ENCODE measurements around the gene CSGALNACT2.

The CSGALNACT2 gene

DNA sequence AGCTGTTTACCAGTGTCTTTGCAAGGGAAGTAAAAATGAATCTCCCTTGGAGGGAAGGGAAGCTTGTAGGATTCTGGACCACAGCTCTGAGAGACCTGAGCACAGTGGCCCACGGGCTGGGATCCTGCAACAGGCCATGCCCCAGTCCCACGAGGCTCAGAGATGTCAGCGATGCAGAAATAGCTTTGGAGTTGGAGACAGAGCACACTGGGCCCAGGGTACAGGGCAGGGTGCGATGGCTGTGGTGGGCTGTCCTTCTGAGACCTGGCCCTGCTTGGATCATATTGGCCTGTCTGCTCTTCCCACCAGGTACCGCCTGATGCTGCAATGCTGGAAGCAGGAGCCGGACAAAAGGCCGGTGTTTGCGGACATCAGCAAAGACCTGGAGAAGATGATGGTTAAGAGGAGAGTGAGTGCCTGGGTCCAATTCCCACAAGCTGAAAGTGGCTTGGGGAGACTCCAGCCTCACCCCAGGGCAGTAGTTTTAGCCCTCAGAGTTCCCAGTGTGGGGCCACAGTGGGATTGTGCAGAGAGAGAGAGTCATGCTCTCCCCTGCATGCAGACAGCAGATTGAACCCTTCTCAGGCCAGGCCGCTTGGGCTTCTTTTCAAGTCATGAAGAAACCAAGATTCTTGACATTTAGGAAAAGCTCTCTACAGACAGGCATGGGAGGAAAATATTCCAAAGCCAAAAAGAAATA, 13.5 kb upstream of the CSGALNACT2 start:
- DNase-seq (ENCODE audit: low read depth) = no peak

DNA sequence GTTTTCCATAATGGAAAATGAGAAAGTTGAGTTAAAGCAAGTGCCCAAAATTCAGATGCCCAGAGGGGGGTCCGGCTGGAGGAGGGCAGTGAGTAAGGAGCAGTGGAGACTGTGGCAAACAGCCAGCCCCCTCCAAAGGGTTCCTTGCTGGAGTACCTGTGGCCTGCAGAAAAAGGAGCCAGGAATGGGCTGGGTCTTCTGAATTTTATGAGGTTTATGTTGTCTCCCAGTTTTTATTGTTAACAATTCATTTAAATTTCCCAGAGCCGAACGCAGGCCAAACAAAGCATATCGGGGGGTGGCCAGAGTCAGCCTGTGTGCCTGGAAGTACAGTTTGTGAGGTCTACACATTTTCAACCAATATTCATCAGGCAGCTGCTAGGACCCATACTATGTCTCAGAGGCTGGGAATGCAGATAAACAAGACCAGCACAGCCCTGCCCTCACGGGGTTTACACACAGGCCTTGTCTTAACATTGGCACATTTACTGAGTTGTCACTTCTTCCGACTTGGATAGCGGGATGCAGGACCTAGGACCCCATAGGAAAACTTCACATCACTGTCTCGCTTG, 12.9 kb upstream of the CSGALNACT2 start:
- DNase-seq (ENCODE audit: low read depth) = no peak

GRCh38 chr10:43125881-43126731, 12.1 kb upstream of the CSGALNACT2 start:
- DNase-seq (ENCODE audit: low read depth) = no peak

GRCh38 chr10:43126759-43127424, 11.4 kb upstream of the CSGALNACT2 start:
- DNase-seq (ENCODE audit: low read depth) = no peak

DNA sequence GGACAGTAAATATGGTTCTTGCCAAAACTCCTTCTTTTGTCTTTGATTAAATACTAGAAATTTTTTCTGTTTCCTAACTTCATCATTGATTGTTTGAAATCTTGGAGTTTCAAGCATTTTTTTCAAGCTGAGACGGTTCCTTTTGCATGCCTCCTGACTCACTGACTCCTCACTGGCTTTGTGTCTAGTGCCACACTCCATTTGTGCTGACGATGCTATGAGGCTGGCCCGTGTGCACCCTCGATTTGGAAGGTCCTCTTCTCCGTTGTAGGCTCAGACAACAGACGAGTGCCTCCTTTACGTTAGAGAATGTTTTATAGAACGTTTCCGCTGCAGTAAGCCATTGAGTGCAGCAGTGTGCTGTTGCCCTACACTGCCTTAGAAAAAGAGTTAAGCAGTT, 10.8 kb upstream of the CSGALNACT2 start:
- no peak for DNase-seq (ENCODE audit: low read depth)

GRCh38 chr10:43128331-43128730, 9.9 kb upstream of the CSGALNACT2 start:
- no peak for DNase-seq (ENCODE audit: low read depth)

- no peak for DNase-seq (ENCODE audit: low read depth)
Measured at GRCh38 chr10:43128958-43129706, 9.1 kb upstream of the CSGALNACT2 start.

DNA sequence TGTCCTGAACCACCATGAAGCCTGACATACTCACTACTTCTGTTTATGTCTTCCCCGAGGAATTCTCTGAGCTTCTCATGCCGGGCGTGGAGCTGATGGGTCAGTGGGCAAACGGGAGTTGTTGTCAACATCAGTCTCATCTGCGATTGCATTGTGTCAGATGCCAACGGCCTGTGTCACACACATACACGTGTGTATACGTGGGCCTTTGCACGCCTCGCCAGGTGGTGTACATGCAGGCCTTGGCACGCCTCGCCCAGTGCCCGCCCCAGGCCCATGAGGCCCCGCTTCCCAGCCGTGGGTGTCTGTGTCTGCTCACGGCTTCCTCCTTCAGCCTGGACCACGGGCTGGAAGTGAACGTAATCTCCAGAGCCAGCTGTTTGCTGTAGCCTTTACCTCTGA, 7.5 kb upstream of the CSGALNACT2 start:
- DNase-seq (ENCODE audit: low read depth) = no peak

GRCh38 chr10:43131256-43131655, 7.0 kb upstream of the CSGALNACT2 start:
- no peak for DNase-seq (ENCODE audit: low read depth)

DNA sequence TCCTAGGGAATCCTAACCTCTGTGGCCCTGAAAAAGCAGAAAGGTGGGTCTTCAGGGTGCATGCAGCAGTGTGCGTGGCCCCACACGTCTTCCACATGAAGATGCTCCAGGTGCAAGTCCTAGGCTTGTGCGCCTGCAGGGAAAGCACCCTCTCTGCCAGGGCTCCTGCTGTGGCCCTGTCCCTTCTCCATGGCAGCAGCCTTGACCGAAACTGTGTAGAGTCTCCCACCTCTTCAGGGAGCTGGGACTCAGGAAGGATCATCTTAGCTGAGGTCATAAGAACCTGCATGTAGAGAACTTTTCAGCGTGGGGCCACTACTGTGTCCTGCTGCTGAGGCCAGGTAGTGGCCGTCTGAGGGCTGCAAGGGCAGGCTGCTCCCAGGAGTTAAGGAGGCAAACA, 6.3 kb upstream of the CSGALNACT2 start:
- no peak for DNase-seq (ENCODE audit: low read depth)

GRCh38 chr10:43132867-43133787, 5.1 kb upstream of the CSGALNACT2 start:
- no peak for DNase-seq (ENCODE audit: low read depth)

- DNase-seq (ENCODE audit: low read depth) = no peak
Measured at GRCh38 chr10:43134126-43134905, 3.9 kb upstream of the CSGALNACT2 start.

GRCh38 chr10:43135064-43135463, 3.2 kb upstream of the CSGALNACT2 start:
- no peak for DNase-seq (ENCODE audit: low read depth)

DNA sequence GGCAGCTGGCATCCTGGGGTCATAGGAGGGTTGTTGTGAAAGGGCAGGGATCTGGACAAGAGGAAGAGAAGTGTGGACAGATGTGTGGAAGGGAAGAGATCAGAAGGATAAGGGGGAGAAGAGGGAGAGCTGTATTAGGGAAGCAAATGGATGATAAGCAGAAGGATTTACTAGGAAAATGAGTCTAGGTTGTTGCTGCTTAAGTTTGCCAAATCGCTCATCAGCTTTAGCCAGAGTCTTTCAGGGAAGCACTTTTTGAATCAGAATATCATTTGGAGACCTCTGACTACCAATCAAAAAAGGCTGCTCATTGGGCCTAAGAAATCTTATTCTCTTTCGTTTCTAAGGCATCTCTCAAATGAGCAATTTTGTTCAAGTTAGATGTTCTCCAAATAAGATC, 2.6 kb upstream of the CSGALNACT2 start:
- no peak for DNase-seq (ENCODE audit: low read depth)

GRCh38 chr10:43136432-43136831, 1.8 kb upstream of the CSGALNACT2 start:
- no peak for DNase-seq (ENCODE audit: low read depth)

DNA sequence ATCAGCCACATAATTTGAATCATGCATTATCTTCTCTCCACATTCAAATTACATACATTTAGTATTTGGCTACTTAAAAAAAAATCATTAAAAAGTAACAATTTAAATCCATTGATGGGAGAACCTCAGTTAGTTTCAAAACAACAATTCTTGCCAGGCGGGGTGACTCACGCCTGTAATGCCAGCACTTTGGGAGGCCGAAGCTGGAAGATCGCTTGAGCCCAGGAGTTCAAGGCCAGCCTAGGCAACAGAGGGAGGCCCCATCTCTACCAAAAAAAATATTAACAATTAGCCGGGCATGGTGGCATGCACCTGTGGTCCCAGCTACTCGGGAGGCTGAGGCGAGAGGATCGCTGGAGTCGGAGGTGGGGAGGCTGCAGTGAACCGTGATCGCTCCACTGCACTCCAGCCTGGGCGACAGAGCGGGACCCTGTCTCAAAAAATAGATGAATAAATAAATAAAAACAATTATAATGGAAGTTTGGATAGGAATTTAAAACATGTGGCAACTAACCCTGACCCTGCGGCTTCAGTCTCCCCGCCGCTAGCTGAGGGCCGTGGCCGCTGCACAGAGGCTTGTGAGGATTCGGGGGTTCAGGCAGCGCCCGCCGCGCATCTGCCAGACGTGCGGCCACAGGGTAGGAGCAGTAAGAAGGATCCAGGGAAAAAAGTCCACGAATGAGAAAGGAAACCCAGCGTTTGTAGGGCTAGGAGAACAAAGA, 1.1 kb upstream of the CSGALNACT2 start:
- no peak for DNase-seq (ENCODE audit: low read depth)

DNA sequence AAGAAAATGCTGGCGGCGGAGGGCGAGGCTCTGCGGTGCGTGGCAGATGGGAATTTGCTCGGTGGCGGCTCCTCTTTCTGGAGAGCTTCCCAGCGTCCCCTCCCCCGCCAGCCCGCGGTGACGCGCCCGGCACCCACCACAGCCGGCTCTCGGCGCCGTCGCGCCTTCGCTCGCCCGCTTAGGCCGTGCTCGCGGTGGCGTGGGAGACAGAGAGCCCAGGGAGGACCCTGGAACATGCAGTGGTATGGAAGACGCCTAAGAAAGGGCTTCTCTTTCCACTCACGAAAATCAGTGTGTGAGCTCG, 576 bp upstream of the CSGALNACT2 start:
- DNase-seq (ENCODE audit: low read depth) = peak; percentile 8

- DNase-seq (ENCODE audit: low read depth) = peak; percentile 37
Measured at GRCh38 chr10:43138757-43139241, 554 bp downstream of the CSGALNACT2 start.

DNA sequence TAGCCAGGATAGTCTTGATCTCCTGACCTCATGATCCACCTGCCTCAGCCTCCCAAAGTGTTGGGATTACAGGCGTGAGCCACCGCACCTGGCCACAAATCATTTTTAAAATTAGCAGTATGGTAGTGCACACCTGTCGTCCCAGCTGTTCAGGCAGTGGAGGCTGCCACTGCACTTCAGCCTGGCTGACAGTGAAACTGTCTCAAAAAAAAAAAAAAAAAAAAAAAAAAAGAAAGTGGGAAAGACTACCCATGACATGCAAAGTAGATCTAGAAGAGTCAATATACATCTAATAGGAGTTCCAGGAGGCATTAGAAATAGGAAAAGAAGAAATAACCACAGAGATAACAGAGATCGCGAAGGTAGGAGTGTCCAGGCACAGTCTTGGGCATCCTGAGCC, 3.2 kb downstream of the CSGALNACT2 start:
- no peak for DNase-seq (ENCODE audit: low read depth)

Measured in stimulated activated CD8-positive, alpha-beta memory T cell treated with anti-CD3 and anti-CD28 coated beads, Interleukin-12 subunit alpha, Interleukin-12 subunit beta, amount 100 ng/mL, for 1 hour (primary cell).